Erythroblast (primary cell): Measurements from ENCODE around the gene RALB.

Source experiments
- GATA1 ChIP-seq: IDR thresholded peaks from 2 replicates; pipeline ENCODE4 v1.6.1; 2011; ENCODE audit warnings: low read depth, mild to moderate bottlenecking, control low read depth, low read length, moderate library complexity
- POLR2A ChIP-seq: IDR thresholded peaks from 2 replicates; pipeline ENCODE4 v1.6.1; 2011; ENCODE audit warnings: mild to moderate bottlenecking, low read length

GRCh38 chr2:120243211-120243610 is 9.4 kb upstream of the RALB start:
- TF ChIP-seq POLR2A (no peak), GATA1 (no peak)
